ENCODE data around the gene RANBP3L. TPM values are rescaled to one million over a fixed set of nuclear protein-coding genes. Genes with fewer than 3 reads are reported as not detected.

The RANBP3L gene
- total and polyA plus RNA-seq, 10 of the 15 experiments (the other 5 are each of a cell fraction or from before 2014, with no cell fraction given): 0.02 to 0.29 (median 0.06) TPM; not detected in 4

DNA sequence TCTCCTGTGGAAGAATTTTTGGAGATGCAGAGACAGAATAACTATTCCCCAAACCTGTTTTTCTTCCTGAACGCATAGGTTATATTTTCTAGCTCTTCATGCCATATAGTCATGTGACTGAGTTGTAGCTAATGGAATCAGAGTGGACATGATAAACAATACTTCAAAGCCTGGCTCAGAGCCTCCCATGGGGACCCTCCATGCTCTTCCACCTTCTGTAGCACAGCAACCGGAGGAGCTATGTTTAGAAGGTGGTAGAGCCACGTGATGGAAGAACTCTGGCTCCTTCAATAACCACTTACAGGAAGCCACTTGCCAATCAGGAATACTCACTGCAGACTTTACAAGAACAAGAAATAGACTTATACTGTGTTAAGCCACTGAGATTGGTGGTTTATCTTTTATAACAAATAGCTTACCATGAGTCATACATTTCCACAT is 99.2 kb downstream of the RANBP3L start:
- no peak for FAIRE-seq
- intact Hi-C loops (cut with micrococcal nuclease; ENCODE audit: unreplicated experiment): no loop called here
- TF ChIP-seq, protein P1, sequence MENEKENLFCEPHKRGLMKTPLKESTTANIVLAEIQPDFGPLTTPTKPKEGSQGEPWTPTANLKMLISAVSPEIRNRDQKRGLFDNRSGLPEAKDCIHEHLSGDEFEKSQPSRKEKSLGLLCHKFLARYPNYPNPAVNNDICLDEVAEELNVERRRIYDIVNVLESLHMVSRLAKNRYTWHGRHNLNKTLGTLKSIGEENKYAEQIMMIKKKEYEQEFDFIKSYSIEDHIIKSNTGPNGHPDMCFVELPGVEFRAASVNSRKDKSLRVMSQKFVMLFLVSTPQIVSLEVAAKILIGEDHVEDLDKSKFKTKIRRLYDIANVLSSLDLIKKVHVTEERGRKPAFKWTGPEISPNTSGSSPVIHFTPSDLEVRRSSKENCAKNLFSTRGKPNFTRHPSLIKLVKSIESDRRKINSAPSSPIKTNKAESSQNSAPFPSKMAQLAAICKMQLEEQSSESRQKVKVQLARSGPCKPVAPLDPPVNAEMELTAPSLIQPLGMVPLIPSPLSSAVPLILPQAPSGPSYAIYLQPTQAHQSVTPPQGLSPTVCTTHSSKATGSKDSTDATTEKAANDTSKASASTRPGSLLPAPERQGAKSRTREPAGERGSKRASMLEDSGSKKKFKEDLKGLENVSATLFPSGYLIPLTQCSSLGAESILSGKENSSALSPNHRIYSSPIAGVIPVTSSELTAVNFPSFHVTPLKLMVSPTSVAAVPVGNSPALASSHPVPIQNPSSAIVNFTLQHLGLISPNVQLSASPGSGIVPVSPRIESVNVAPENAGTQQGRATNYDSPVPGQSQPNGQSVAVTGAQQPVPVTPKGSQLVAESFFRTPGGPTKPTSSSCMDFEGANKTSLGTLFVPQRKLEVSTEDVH (IDR thresholded peaks at IDR 0.05; ENCODE audit: low read depth, partially characterized antibody): no peak
- TF ChIP-seq CREM (IDR thresholded peaks at IDR 0.05; ENCODE audit: low read depth) (no peak), RELB (IDR thresholded peaks at IDR 0.05; ENCODE audit: low read depth) (no peak), MLLT1 (IDR thresholded peaks at IDR 0.05) (no peak), BHLHE40 (IDR thresholded peaks at IDR 0.05; ENCODE audit: borderline replicate concordance in 1 of 2, low read depth in 2 of 2, low read length in 1 of 2) (no peak), HDAC6 (IDR thresholded peaks at IDR 0.05; ENCODE audit: unreplicated experiment) (no peak), PRDM15 (CRISPR knock-in tag; IDR thresholded peaks at IDR 0.05) (no peak), TCF7 (IDR thresholded peaks at IDR 0.05; ENCODE audit: borderline replicate concordance) (no peak), SMAD1 (IDR thresholded peaks at IDR 0.05; ENCODE audit: low read depth, partially characterized antibody) (no peak), SUPT20H (IDR thresholded peaks at IDR 0.05; ENCODE audit: borderline replicate concordance, control insufficient read depth, low read depth, low read length) (no peak), ATF7 (IDR thresholded peaks at IDR 0.05; ENCODE audit: low read depth) (no peak)
- TF ChIP-seq, protein P2, sequence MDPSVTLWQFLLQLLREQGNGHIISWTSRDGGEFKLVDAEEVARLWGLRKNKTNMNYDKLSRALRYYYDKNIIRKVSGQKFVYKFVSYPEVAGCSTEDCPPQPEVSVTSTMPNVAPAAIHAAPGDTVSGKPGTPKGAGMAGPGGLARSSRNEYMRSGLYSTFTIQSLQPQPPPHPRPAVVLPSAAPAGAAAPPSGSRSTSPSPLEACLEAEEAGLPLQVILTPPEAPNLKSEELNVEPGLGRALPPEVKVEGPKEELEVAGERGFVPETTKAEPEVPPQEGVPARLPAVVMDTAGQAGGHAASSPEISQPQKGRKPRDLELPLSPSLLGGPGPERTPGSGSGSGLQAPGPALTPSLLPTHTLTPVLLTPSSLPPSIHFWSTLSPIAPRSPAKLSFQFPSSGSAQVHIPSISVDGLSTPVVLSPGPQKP (IDR thresholded peaks at IDR 0.05; ENCODE audit: low read depth, low read length): no peak

More for the DNA sequence above, 99.2 kb downstream of the RANBP3L start:
- H3K27ac ChIP-seq (ENCODE audit: control insufficient read depth, insufficient read depth): no peak overlapping the region
- DNase-seq (ENCODE audit: low read depth, low spot score) (no peak), ATAC-seq (no peak)
- POLR2A ChIA-PET: interaction anchor here (0.6 kb wide), 1 partner anchor 34 kb away, joined by 3 read pairs; no protein-coding TSS in a partner anchor
- H2AFZ ChIP-seq (ENCODE audit: control insufficient read depth, low read depth, low read length): no peak overlapping the region
- no peaks in the 10 kb centered on the region for H3K36me3 ChIP-seq (ENCODE audit: control insufficient read depth in 2 of 2, insufficient read depth in 2 of 2, low read length in 1 of 2)
- no peak overlapping the region for H3K9ac ChIP-seq (ENCODE audit: control insufficient read depth, insufficient read depth, low read length)
- no peaks in the 10 kb centered on the region for H4K20me1 ChIP-seq (ENCODE audit: control insufficient read depth, insufficient read depth)
- RAD21 ChIA-PET (ENCODE audit: unreplicated experiment): interaction anchor here (0.6 kb wide), 1 partner anchor 493 kb away, joined by 3 read pairs; no protein-coding TSS in a partner anchor
- no peaks in the 10 kb centered on the region for H3K27me3 ChIP-seq (replicated peaks in 1 of 2; ENCODE audit: control insufficient read depth in 2 of 2, insufficient read depth in 2 of 2, low read length in 1 of 2)
- WGBS (ENCODE audit: insufficient coverage, insufficient replicate concordance, low lambda C conversion rate, missing lambda C conversion rate): 79% methylated on average over 3 of the region's 3 CpGs
- H3K4me1 ChIP-seq (ENCODE audit: control insufficient read depth, insufficient read depth, low read length): no peaks in the 10 kb centered on the region
- H3K4me3 ChIP-seq: no peak overlapping the region
- SMC1A ChIA-PET (ENCODE audit: uncharacterized antibody, unreplicated experiment): interaction anchor here (1.0 to 1.3 kb wide), 3 partner anchors 13 to 21 kb away, joined by 3 to 4 read pairs (median 3); no protein-coding TSS in a partner anchor
- in situ Hi-C loops (cut with MboI): no loop called here
- CTCF ChIA-PET: interaction anchor here (0.8 to 2.1 kb wide), 5 partner anchors 24 to 124 kb away, joined by 3 to 4 read pairs (median 3); no protein-coding TSS in a partner anchor
- no peak overlapping the region for H3K4me2 ChIP-seq (ENCODE audit: control insufficient read depth, insufficient read depth)
- no peaks in the 10 kb centered on the region for H3K9me3 ChIP-seq (replicated peaks; ENCODE audit: control insufficient read depth, insufficient read depth, low read length)
- no peaks in the 10 kb centered on the region for H3K79me2 ChIP-seq (ENCODE audit: control insufficient read depth, insufficient read depth, low read length)
- no TSS peak for BruUV-seq (replicated peaks)
